ENCODE measurements around the gene NKAPD1. TPM values are rescaled to one million over a fixed set of nuclear protein-coding genes. Genes with fewer than 3 reads are reported as not detected.

NKAPD1 gene
- total RNA-seq, 2 experiments from 2014 or later: 17.5 to 19.4 TPM

GRCh38 chr11:112121981-112122615 lies 48.0 kb downstream of the NKAPD1 start:
- peaks cover 8% of the 10 kb centered on the region for H3K4me1 Mint-ChIP-seq (ENCODE audit: low read depth)
- H3K4me3 Mint-ChIP-seq: no peak overlapping the region
- H3K27me3 Mint-ChIP-seq: no peaks in the 10 kb centered on the region
- CTCF ChIA-PET: interaction anchor here (8.0 kb wide), 1 partner anchor 10 kb away, joined by 44 read pairs; no protein-coding TSS in a partner anchor
- POLR2A ChIA-PET: no interaction called here
- H3K9me3 Mint-ChIP-seq: no peaks in the 10 kb centered on the region
- no peaks in the 10 kb centered on the region for H3K36me3 Mint-ChIP-seq
- no peak for DNase-seq
- intact Hi-C loops (cut with micrococcal nuclease): no loop called here
- no peak overlapping the region for H3K27ac Mint-ChIP-seq

GRCh38 chr11:112123129-112123528 lies 49.0 kb downstream of the NKAPD1 start:
- POLR2A ChIA-PET: no interaction called here
- peaks cover 8% of the 10 kb centered on the region for H3K4me1 Mint-ChIP-seq (ENCODE audit: low read depth)
- H3K27ac Mint-ChIP-seq: no peak overlapping the region
- no peaks in the 10 kb centered on the region for H3K27me3 Mint-ChIP-seq
- no peak overlapping the region for H3K4me3 Mint-ChIP-seq
- CTCF ChIA-PET: interaction anchor here (8.0 kb wide), 1 partner anchor 11 kb away, joined by 44 read pairs; no protein-coding TSS in a partner anchor
- H3K36me3 Mint-ChIP-seq: no peaks in the 10 kb centered on the region
- no peaks in the 10 kb centered on the region for H3K9me3 Mint-ChIP-seq
- no peak for DNase-seq
- intact Hi-C loops (cut with micrococcal nuclease): no loop called here

- intact Hi-C loops (cut with micrococcal nuclease): no loop called here
- Mint-ChIP-seq H3K9me3 (no peaks in the 10 kb centered on the region), H3K4me3 (no peak overlapping the region), H3K27ac (no peak overlapping the region), H3K27me3 (no peaks in the 10 kb centered on the region), H3K36me3 (no peaks in the 10 kb centered on the region), H3K4me1 (ENCODE audit: low read depth) (no peaks in the 10 kb centered on the region)
- POLR2A ChIA-PET: no interaction called here
- DNase-seq: no peak
- CTCF ChIA-PET: interaction anchor here (8.0 kb wide), 1 partner anchor 15 kb away, joined by 44 read pairs; no protein-coding TSS in a partner anchor
These were observed 53.0 kb downstream of the NKAPD1 start for GRCh38 chr11:112127056-112127455.

- H3K27ac Mint-ChIP-seq: no peak overlapping the region
- CTCF ChIA-PET: interaction anchor here (0.6 kb wide), 1 partner anchor 25 kb away, joined by 3 read pairs; no protein-coding TSS in a partner anchor
- H3K36me3 Mint-ChIP-seq: no peaks in the 10 kb centered on the region
- no peak for DNase-seq
- no peaks in the 10 kb centered on the region for H3K4me1 Mint-ChIP-seq (ENCODE audit: low read depth)
- H3K9me3 Mint-ChIP-seq: no peaks in the 10 kb centered on the region
- no peaks in the 10 kb centered on the region for H3K27me3 Mint-ChIP-seq
- no peak overlapping the region for H3K4me3 Mint-ChIP-seq
- POLR2A ChIA-PET: no interaction called here
- intact Hi-C loops (cut with micrococcal nuclease): no loop called here
These were observed 54.5 kb downstream of the NKAPD1 start for GRCh38 chr11:112128483-112129121.

DNA sequence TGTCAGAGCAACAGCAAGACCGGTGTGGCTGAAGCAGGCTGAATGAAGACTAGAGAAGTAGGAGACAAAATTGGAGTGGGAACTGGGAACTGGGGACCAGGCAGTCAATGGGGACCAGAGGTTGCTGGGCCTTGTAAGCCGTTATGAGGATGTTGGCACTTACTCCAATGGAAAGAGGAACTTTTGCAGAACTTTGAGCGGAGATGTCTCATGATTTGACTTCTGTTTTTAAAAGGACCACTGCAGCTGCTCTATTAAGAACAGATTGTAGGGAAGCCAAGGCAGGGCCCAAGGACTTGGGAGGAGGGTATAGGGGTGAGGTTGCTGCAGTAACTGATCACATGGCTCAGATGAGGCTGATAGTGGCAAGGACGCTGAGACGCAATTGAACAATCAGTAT lies 55.6 kb downstream of the NKAPD1 start:
- H3K27me3 Mint-ChIP-seq: no peaks in the 10 kb centered on the region

GRCh38 chr11:112132737-112133136 lies 58.6 kb downstream of the NKAPD1 start:
- DNase-seq: no peak
- intact Hi-C loops (cut with micrococcal nuclease): no loop called here
- ChIA-PET POLR2A (no interaction called here), CTCF (interaction anchor here (1.3 kb wide), 1 partner anchor 20 kb away, joined by 3 read pairs; no protein-coding TSS in a partner anchor)
- H3K27me3 Mint-ChIP-seq: no peaks in the 10 kb centered on the region
- no peaks in the 10 kb centered on the region for H3K9me3 Mint-ChIP-seq
- H3K27ac Mint-ChIP-seq: no peak overlapping the region
- no peaks in the 10 kb centered on the region for H3K4me1 Mint-ChIP-seq (ENCODE audit: low read depth)
- no peaks in the 10 kb centered on the region for H3K36me3 Mint-ChIP-seq
- H3K4me3 Mint-ChIP-seq: no peak overlapping the region

More for the DNA sequence above, 55.6 kb downstream of the NKAPD1 start:
- Mint-ChIP-seq H3K9me3 (no peaks in the 10 kb centered on the region), H3K36me3 (no peaks in the 10 kb centered on the region), H3K4me1 (ENCODE audit: low read depth) (no peaks in the 10 kb centered on the region), H3K27ac (no peak overlapping the region), H3K4me3 (no peak overlapping the region)
- POLR2A ChIA-PET: interaction anchor here (0.6 kb wide), 1 partner anchor 184 kb away, joined by 3 read pairs; no protein-coding TSS in a partner anchor
- intact Hi-C loops (cut with micrococcal nuclease): no loop called here
- CTCF ChIA-PET: no interaction called here
- no peak for DNase-seq

DNA sequence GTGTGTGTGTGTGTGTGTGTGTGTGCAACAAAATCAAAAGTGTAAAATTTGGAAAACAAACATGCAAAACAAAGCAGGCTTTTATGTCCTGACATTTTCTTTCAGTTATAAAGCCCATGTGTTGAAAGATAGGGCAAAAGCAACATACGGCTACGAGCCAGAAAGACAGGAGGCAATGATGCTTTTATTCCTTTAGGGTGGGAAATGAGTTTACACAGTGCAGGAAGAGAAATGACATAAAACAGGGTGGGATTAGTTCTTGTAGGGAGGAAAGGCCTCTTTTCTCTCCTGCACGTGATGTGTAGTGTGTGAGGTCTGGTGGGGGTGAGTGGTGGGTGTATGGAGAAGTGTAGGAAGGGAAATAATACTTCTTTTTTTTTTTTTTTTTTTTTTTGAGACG lies 60.4 kb downstream of the NKAPD1 start:
- Mint-ChIP-seq H3K9me3 (no peaks in the 10 kb centered on the region), H3K27ac (no peak overlapping the region), H3K4me1 (ENCODE audit: low read depth) (no peaks in the 10 kb centered on the region), H3K4me3 (no peak overlapping the region), H3K27me3 (no peaks in the 10 kb centered on the region), H3K36me3 (no peaks in the 10 kb centered on the region)
- POLR2A ChIA-PET: no interaction called here
- intact Hi-C loops (cut with micrococcal nuclease): no loop called here
- DNase-seq: no peak
- CTCF ChIA-PET: no interaction called here

Other genes starting within 250 kb of the NKAPD1 start
- gene ALG9, start 202.7 kb upstream of the NKAPD1 start, total RNA-seq: 10 to 100 TPM; 23.6 to 26.7 TPM
- 1 to 10 TPM; 5.2 to 5.6 TPM for gene FDXACB1, start 195.1 kb upstream of the NKAPD1 start, total RNA-seq
- 10 to 100 TPM; 29.9 to 33.6 TPM for gene CFAP68, start 194.8 kb upstream of the NKAPD1 start, total RNA-seq
- not detected for gene CRYAB, start 162.5 kb upstream of the NKAPD1 start, total RNA-seq
- not detected for gene HSPB2, start 161.6 kb upstream of the NKAPD1 start, total RNA-seq
- not detected for gene C11orf52, start 155.4 kb upstream of the NKAPD1 start, total RNA-seq
- 10 to 100 TPM; 13.3 to 14.9 TPM for gene DIXDC1, start 137.0 kb upstream of the NKAPD1 start, total RNA-seq
- 10 to 100 TPM; 36.4 to 39.0 TPM for gene DLAT, start 48.9 kb upstream of the NKAPD1 start, total RNA-seq
- gene PIH1D2, start 282 bp upstream of the NKAPD1 start, total RNA-seq: under 1 TPM; 0.36 to 0.56 TPM
- gene TIMM8B, start 12.5 kb downstream of the NKAPD1 start, total RNA-seq: 10 to 100 TPM; 36.5 to 38.4 TPM
- 10 to 100 TPM; 72.7 to 91.6 TPM for gene SDHD, start 12.6 kb downstream of the NKAPD1 start, total RNA-seq
- gene IL18, start 89.8 kb downstream of the NKAPD1 start, total RNA-seq: not detected
- under 1 TPM in 1 of 2 experiments, not detected in 1; 0.29 TPM for gene TEX12, start 93.1 kb downstream of the NKAPD1 start, total RNA-seq
- 1 to 10 TPM in 1 of 2 experiments, under 1 TPM in 1; 0.73 to 1.3 TPM for gene BCO2, start 101.2 kb downstream of the NKAPD1 start, total RNA-seq
- gene PTS, start 152.1 kb downstream of the NKAPD1 start, total RNA-seq: 10 to 100 TPM; 28.1 to 28.5 TPM
- not detected for gene PLET1, start 186.6 kb downstream of the NKAPD1 start, total RNA-seq

Measured in activated CD4-positive, alpha-beta memory T cell treated with anti-CD3 and anti-CD28 coated beads for 36 hours (primary cell).